GM19193 (cell line): ENCODE measurements around the gene PUSL1.
A peak's percentile ranks its signal among the peaks of the same experiment; 100 is the strongest.

Experiments
- POLR2A ChIP-seq: IDR thresholded peaks from 4 replicates; pipeline ENCODE4 v1.6.1; 2011; ENCODE audit not compliant: insufficient read depth, insufficient read length; ENCODE audit errors: extremely low read depth

The PUSL1 gene

DNA sequence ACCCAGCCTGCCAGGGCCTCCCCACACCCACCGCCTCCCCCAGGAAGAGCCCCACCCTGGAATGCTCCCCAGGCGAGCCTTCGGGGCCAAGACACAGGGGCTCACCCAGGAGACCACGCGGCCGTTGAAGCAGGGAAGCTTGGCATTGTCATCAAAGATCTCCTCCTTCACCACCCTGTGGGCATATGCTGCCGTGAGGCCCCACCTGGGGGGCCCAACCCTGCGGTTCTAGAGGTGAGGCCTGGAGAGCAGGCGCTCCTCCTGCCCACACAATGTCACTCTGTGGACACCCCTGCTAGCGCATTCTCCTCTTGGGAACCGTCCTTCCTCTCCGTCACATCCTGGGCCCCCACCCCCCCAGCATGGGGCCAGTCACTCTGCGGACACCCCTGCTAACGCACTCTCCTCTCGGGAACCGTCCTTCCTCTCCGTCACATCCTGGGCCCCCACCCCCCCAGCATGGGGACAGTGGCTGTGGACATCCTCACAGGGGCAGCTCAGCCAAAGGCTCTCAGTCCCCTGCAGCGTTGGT lies 34.3 kb downstream of the PUSL1 start:
- TF ChIP-seq POLR2A = no peak

DNA sequence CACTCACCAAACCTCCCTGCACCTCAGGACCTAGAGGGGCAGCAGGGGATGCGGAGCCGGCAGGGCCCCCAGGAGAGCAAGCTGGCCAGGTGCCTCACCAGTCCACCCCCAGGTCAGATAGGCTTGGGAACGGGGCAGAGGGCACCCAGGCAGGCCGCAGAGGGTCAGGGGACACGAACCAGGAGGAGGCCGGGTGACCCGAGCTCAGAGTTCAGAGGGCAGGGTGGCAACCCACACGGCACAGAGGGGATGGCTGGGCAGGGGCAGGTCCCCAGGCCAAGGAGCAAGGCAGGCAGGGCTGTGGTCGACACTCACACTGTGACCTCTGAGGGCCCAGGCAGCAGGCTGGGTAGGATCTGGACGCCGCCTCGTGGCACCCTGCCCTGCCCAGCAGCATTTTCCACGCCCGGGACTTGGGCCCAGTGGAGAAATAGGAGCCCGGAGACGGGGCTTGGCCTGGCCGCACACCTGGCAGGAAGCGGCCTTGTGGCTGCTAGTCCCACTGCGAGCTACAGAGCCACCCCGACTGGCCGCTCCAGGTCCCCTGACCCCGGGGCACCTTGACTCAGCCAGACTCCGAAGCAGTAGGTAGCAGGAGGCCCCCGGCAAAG lies 35.5 kb downstream of the PUSL1 start:
- TF ChIP-seq POLR2A = no peak

DNA sequence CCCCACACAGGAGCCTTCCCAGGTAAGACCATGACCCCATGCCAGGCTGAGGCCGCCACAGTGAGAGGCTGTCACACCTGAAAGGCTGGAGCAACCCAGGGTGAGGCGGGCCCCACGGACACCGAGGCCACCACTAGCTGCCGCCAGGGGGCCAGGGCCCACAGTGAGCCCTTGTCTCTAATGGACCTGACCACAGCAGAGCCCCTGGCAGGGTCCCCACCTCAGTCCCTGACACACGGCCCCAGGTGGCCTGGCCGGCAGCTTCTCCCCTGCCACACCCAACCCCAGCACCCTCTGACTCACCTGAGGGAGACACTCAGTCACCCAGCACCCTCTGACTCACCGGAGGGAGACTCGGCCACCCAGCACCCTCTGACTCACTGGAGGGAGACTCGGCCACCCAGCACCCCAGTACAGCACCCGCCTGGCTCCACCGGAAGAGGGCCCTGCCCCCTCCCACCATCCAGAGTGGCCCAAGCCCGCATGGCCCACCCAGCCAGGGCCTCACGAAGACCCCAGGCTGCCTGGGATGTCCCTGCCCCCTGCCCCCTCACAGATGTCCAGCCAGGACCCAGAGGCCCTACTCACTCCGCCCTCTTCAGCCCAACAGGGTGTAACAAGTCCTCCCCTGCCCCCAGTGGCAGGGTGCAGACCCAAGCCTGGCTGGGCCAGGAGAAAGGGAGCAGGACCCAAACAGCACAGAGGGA lies 36.4 kb downstream of the PUSL1 start:
- no peak for TF ChIP-seq POLR2A

DNA sequence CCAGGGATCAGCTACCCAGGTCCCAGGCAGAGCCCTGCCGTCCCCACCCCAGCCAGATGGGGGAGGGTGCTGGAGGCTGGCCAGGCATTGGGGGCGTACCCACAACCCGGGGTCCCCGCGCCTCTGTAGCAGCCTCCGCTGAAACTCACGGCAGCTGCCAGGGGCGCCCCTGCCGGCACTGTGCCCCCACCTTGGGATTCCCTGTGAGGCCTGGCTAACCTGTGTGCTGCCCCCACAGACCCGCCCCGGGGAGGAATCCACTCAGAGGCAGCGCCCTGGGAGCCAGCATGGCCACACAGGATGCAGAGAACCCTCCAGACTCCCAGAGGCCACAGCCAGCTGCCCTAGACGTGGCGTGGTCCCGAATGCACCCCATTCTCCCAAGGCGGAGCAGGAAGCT lies 37.0 kb downstream of the PUSL1 start:
- no peak for TF ChIP-seq POLR2A

DNA sequence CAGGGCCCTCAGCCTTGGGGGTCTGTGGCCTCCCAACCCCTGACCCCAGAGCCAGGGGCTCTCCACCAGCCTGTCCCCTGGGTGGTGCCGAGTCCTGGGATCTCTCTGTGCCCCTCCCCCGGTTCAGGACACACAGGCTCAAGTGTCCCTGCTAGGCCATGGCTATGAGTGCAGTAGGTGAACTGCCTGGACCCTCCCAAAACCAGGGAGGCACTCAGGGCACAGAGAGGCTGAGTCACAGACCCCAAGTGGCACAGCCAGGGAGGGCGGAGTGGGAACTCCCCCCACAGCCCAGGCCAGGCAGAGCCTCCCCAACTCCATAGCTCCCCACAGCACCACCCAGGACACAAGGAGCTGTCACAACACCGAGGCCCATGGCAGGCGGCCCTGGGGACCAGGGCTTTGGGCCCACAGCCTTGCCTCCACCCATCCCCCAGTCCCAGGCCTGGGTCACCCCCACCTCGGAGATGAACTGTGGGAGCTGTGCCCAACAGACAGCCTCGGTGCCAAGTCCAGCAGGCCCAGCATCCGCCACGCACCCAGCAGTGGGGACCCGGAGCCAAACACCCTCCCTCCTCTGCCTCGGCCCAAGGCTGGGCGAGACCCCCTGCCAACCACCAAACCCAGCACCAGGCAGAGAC lies 37.6 kb downstream of the PUSL1 start:
- no peak for TF ChIP-seq POLR2A

- TF ChIP-seq POLR2A = no peak
Observed at GRCh38 chr1:1346501-1346890, 38.1 kb downstream of the PUSL1 start.

DNA sequence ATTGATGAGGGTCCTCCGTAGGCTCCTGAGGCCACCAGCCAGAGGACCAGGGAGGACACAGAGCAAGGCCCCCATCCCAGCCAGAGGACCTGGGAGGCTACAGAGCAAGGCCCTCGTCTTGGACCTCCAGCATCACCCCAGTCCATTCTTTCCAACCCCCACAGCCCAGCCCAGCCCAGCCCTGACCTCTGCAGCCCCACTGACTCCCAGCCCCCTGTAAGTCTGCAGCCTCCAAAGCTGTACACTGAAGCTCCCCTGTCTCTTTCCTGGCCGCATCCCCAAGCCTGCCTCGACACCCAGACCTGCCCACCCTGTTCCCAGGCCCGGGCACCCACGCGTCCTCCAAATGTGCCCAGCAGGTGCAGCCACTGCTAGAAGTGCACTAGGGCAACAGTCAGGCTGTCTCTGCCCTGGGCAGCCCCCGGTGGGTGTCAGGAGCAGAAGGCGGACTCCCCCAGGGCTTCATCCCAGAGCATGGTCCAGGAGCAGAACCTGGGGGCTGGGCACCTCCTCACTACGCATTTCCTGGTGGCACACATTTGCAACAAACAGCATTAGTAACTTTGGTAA lies 38.7 kb downstream of the PUSL1 start:
- TF ChIP-seq POLR2A = no peak

DNA sequence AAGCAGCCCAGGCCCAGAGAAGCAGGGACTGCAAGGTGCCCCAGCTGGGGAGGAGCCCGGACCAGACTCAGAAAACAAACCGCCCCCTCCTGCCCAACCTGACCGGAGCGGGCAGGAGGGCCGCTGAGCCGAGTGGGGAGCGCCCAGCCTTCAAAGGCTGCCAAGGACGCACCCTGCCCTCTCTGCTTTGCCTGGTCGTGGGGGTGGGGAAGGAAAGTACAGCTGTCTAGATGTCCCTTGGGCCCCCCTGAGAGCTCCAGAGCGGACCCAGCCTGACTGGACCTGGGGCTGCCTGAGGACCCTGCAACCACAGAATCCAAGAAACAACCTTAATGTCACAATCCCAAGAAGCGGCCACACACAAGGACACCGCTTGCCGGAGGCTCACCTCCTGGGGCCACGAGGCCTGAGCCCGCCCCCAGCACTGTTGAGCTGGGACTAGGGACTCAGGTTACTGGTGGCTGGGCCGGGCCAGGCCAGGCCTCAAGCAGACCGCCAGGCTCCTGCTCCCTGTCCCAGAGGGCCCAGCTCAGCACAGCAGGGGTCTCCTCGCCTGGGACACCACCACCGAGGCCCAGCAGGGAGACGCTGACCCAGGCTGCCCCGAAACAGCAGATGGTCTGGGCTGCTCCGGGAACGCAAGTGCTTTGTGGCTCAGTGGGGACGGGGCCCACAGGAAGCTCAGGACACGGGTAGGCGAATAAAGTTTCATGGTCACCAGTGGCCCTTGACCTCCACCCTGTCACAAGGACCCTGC lies 39.4 kb downstream of the PUSL1 start:
- TF ChIP-seq POLR2A = no peak

- no peak for TF ChIP-seq POLR2A
Observed at GRCh38 chr1:1348420-1349255, 40.2 kb downstream of the PUSL1 start.

GRCh38 chr1:1349256-1350012 lies 41.0 kb downstream of the PUSL1 start, which contains the start of gene DVL1:
Gene DVL1 (minus strand): TSS chr1:1349418. CDS start chr1:1349065, 353 bp downstream.
- TF ChIP-seq POLR2A = peak; percentile 70

GRCh38 chr1:1351511-1352427 lies 43.4 kb downstream of the PUSL1 start:
- TF ChIP-seq POLR2A = no peak

GRCh38 chr1:1352786-1353388 lies 44.5 kb downstream of the PUSL1 start:
- no peak for TF ChIP-seq POLR2A

DNA sequence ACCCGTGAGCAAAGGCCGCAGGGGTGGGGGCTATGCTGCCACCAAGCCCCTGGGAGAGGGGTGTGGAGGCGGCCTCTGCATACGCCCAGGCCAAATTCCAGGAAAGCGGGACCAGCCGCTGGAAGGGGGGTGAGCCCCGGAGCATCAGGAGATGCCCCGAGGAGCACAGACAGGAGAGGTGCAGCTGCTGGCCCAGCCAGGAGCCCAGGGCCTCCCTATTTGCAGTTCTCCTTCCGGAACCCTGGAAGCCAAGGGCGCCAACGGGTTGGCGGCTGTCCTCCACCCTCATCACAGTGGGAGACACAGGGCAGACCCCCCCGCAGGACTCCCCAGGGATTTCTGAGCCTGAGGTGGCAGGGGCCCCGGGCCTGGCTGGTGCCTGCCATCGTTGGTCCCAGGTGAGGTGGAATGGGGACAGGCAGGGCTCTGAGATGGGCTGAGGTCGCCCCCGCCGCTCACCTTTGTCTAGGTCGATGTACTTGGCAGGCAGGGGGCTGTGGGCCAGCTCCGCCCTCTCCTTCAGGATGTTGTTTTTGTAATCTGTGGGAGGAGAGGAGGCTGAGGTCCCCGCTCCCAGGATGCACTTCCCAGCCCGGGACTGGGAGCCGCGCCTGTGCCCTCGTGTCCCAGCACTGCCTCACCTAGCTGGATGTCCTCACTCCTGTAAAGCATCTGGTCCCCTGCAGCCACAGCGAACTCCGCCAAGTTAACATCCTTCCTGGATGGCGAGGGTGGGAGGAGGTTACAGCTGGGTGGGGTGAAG lies 45.2 kb downstream of the PUSL1 start:
- TF ChIP-seq POLR2A = no peak
